Smooth muscle cell (in vitro differentiated cells): ENCODE measurements around the gene SSR2. TPM values are rescaled to one million over a fixed set of nuclear protein-coding genes. Genes with fewer than 3 reads are reported as not detected.

Experiments used
- DNase-seq: peaks from one replicate; lab custom pipeline; 2025; ENCODE audit not compliant: unreplicated experiment; lab: John Stamatoyannopoulos, UW
- H2AFZ ChIP-seq: fragments of 200-600 bp; sonication (generic); 2 replicates; pipeline ENCODE4 v1.6.0; 2016; ENCODE audit warnings: antibody characterized with exemption, low read depth, mild to moderate bottlenecking
- H3F3A ChIP-seq: fragments of 200-600 bp; sonication (generic); 2 replicates; pipeline ENCODE4 v1.6.0; 2017; ENCODE audit warnings: antibody characterized with exemption, low read depth
- H3K27ac ChIP-seq: fragments of 200-600 bp; sonication (generic); 2 replicates; pipeline ENCODE4 v1.5.1; 2016; ENCODE audit warnings: low read depth, mild to moderate bottlenecking
- H3K27me3 ChIP-seq: fragments of 200-600 bp; sonication (generic); 2 replicates; pipeline ENCODE4 v1.6.1; 2016; ENCODE audit warnings: low read depth, mild to moderate bottlenecking
- H3K36me3 ChIP-seq: fragments of 200-600 bp; sonication (generic); 2 replicates; pipeline ENCODE4 v1.5.1; 2016; ENCODE audit warnings: low read depth
- H3K4me1 ChIP-seq: fragments of 200-600 bp; sonication (generic); 2 replicates; pipeline ENCODE4 v1.5.1; 2016; ENCODE audit warnings: low read depth
- H3K4me2 ChIP-seq: fragments of 200-600 bp; sonication (generic); 2 replicates; pipeline ENCODE4 v1.6.0; 2016; ENCODE audit warnings: mild to moderate bottlenecking
- H3K4me3 ChIP-seq: fragments of 200-600 bp; sonication (generic); 2 replicates; pipeline ENCODE4 v1.5.1; 2016; ENCODE audit warnings: mild to moderate bottlenecking
- H3K79me2 ChIP-seq: fragments of 200-600 bp; sonication (generic); 2 replicates; pipeline ENCODE4 v1.6.0; 2016; ENCODE audit warnings: low read depth, mild to moderate bottlenecking
- H3K9ac ChIP-seq: fragments of 200-600 bp; sonication (generic); 2 replicates; pipeline ENCODE4 v1.6.0; 2016; ENCODE audit warnings: low read depth
- H3K9me3 ChIP-seq: fragments of 200-600 bp; sonication (generic); replicated peaks from 2 replicates; pipeline ENCODE4 v1.5.1; 2016; ENCODE audit warnings: low read depth
- H4K20me1 ChIP-seq: fragments of 200-600 bp; sonication (generic); 2 replicates; pipeline ENCODE4 v1.6.0; 2016; ENCODE audit warnings: low read depth
- WGBS: methylation state at CpG from one replicate; pipeline ENCODE4 v1.1.7; 2016; ENCODE audit warnings: low lambda C conversion rate; 5-methylcytosine and 5-hydroxymethylcytosine counted together
- polyA plus RNA-seq: library from polyadenylated mRNA; unstranded; fragments of >200 nt; fragmentation: Nextera tagmentation; extraction: Ambion mirVana; gene quantifications from 2 replicates; pipeline ENCODE4 v1.2.1, GENCODE V29; 2016
- total RNA-seq: library from RNA; depleted of rRNA; stranded (reverse); fragments of >200 nt; gene quantifications from 2 replicates; pipeline ENCODE4 v1.2.3, GENCODE V29; 2014
- TF ChIP-seq, protein P1 (sequence below): fragments of 200-600 bp; sonication (generic); IDR thresholded peaks from 2 replicates; pipeline ENCODE4 v1.5.1; 2017; ENCODE audit warnings: borderline replicate concordance, mild to moderate bottlenecking, antibody characterized with exemption; ENCODE audit not compliant: insufficient read depth, poor library complexity, severe bottlenecking

SSR2 gene
- total and polyA plus RNA-seq, 2 experiments from 2014 or later: 447 to 457 TPM

DNA sequence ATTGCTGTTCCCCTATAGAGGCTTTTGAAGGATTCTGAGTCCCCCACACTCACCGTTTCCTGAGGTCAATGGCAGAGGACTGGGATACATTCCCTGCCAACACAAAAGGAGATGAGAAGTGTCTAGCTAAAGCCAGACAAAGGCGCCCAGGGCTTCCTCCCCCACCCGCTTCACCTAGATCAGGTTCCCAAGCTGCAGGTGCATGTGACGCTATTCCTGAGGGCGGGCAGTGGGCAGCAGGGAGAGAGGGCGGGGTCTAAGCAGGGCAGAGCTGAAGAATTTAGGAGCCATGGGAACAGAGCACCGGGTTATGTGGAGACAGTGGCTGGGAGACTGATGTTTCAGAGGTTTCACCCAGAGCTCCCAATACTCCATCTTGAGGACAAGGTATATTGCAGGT lies 36.4 kb downstream of the SSR2 start:
- peak overlapping the region; percentile 96 for H3K27ac ChIP-seq

DNA sequence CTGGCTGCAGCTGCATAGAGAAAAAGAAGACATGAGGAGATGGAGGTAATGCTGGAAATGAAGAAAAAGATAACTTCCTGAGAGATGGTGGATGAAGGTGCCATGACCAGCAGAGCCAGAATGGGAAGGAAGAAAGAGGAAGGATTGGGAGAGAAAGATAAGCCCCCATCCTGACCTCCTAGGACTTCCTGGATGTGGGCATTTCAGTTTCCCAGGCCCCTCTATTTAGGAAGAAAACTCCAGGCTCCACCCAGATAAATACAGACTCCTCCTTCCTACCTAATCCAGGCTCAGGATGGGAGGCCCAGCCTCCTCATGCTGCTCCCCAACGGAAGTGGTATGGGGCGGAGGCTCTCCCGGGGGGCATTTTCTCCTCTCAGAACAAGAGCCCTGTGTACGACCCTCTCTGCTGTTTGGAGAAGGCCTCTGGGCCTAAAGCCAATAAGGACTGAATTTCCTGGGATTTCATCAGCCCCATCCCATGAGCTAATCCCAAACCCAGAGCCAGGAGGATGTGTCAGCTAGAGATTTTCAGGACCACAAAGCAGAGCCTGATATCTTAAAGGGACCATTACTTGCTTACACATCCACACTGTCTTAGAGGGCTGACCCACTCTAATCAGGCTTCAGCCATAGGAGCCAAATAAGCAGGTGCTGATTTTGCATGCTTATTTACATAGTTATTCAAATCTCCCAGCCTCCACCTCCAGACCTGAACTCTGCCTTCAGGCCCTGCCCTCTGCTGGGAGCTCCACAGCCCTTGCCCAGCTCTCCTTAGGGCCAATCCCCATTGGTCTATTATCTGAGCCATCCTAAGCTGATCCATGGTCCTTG lies 37.3 kb downstream of the SSR2 start:
- H3K36me3 ChIP-seq: no peaks in the 10 kb centered on the region
- H3K27ac ChIP-seq: peak overlapping the region; percentile 96
- peak; percentile 43 for DNase-seq
- 9% methylated on average over 4 of the region's 4 CpGs for WGBS
- TF ChIP-seq, protein P1, sequence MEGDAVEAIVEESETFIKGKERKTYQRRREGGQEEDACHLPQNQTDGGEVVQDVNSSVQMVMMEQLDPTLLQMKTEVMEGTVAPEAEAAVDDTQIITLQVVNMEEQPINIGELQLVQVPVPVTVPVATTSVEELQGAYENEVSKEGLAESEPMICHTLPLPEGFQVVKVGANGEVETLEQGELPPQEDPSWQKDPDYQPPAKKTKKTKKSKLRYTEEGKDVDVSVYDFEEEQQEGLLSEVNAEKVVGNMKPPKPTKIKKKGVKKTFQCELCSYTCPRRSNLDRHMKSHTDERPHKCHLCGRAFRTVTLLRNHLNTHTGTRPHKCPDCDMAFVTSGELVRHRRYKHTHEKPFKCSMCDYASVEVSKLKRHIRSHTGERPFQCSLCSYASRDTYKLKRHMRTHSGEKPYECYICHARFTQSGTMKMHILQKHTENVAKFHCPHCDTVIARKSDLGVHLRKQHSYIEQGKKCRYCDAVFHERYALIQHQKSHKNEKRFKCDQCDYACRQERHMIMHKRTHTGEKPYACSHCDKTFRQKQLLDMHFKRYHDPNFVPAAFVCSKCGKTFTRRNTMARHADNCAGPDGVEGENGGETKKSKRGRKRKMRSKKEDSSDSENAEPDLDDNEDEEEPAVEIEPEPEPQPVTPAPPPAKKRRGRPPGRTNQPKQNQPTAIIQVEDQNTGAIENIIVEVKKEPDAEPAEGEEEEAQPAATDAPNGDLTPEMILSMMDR: no peak
- peaks cover 33% of the 10 kb centered on the region for H3K79me2 ChIP-seq
- H3K9me3 ChIP-seq: no peaks in the 10 kb centered on the region
- peak overlapping the region; percentile 77 for H3K9ac ChIP-seq
- H3K4me2 ChIP-seq: peak overlapping the region; percentile 90
- peaks cover 32% of the 10 kb centered on the region for H3F3A ChIP-seq
- peak overlapping the region; percentile 35 for H3K4me3 ChIP-seq
- peaks cover 40% of the 10 kb centered on the region for H3K4me1 ChIP-seq
- H4K20me1 ChIP-seq: no peaks in the 10 kb centered on the region
- H2AFZ ChIP-seq: peak overlapping the region; percentile 22
- H3K27me3 ChIP-seq: no peaks in the 10 kb centered on the region

More for the DNA sequence above, 36.4 kb downstream of the SSR2 start:
- DNase-seq: no peak
- H3K4me1 ChIP-seq: peaks cover 35% of the 10 kb centered on the region
- H4K20me1 ChIP-seq: no peaks in the 10 kb centered on the region
- H3K9ac ChIP-seq: peak overlapping the region; percentile 24
- no peaks in the 10 kb centered on the region for H3K27me3 ChIP-seq
- no peak overlapping the region for H3K4me3 ChIP-seq
- peaks cover 23% of the 10 kb centered on the region for H3K79me2 ChIP-seq
- no peak overlapping the region for H2AFZ ChIP-seq
- peak overlapping the region; percentile 90 for H3K4me2 ChIP-seq
- H3K36me3 ChIP-seq: no peaks in the 10 kb centered on the region
- 66% methylated on average over 7 of the region's 7 CpGs for WGBS
- H3K9me3 ChIP-seq: no peaks in the 10 kb centered on the region
- H3F3A ChIP-seq: peaks cover 26% of the 10 kb centered on the region
- TF ChIP-seq, protein P1: no peak

DNA sequence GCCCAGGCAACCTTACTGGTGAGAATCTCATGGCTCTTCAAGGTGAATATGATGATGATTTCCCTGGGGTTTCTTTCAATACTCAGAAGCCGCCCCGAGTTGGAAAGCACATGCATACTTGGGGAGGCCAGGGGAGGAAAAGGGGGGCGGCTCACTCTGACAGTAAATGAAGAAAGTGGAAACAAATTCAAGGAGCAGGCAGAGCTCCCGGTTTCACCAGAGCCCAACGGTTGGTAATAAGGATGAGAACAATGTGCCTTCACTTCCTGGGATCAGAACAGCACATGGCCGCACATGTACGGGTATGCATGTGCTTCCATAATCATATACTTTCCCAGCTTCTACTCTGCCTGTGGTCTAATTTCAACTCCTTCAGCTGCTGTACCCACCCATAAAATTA lies 38.6 kb downstream of the SSR2 start:
- Histone ChIP-seq H3K4me1 (peaks cover 42% of the 10 kb centered on the region), H3K36me3 (no peaks in the 10 kb centered on the region), H4K20me1 (peaks cover 4% of the 10 kb centered on the region), H3K9ac (peak overlapping the region; percentile 77), H3K79me2 (peaks cover 46% of the 10 kb centered on the region), H3K4me2 (peak overlapping the region; percentile 90), H3K27ac (peak overlapping the region; percentile 96), H3F3A (peaks cover 32% of the 10 kb centered on the region), H3K27me3 (no peaks in the 10 kb centered on the region), H2AFZ (no peak overlapping the region), H3K9me3 (no peaks in the 10 kb centered on the region), H3K4me3 (no peak overlapping the region)
- DNase-seq: no peak
- TF ChIP-seq, protein P1: no peak
- 93% methylated on average over 7 of the region's 7 CpGs for WGBS
